ENCODE data around the gene BCAS1. TPM values are rescaled to one million over a fixed set of nuclear protein-coding genes. Genes with fewer than 3 reads are reported as not detected.

The BCAS1 gene
- total and polyA plus RNA-seq, 2 donors (not counting 3 experiments of a cell fraction or from before 2014, with no cell fraction given), result not detected

DNA sequence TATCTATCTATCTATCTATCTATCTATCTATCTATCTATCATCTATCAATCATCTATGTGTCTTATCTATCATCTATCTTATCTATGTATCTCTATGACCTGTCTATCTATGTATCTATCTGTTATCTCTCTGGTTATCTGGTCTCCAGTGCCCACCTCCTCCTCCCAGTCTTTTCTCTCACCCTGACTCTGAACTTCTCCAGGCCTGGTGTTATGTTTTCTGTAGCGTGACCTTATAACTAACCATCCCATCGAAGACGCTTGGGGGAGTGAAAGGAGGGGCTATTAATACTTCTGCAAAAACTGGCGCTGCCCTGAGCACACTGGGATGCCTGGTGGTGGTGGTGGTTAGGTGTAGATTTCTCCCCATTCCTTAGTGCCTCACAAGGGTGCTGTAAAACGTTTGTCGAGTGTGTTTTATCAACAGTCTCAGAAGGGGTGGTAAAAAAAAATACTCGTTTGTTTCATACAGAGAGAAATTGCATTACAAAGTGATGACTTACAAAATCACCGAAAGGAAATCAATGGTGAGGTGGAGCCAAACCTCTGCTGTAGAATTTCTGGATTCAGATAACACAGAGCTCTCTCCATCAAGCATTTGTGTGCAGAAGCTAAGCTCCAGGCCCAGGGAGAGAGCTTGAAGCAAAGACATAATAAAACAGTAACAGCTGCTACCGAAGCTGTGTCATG is 156.2 kb downstream of the BCAS1 start:
- POLR2A ChIA-PET, result interaction anchor here (0.7 kb wide), 1 partner anchor 321 kb away, joined by 3 read pairs; the partner anchor contains the start of gene ZNF217
- CTCF ChIA-PET, result interaction anchor here (0.7 to 6.3 kb wide), 11 partner anchors 13 to 336 kb away, joined by 3 to 98 read pairs (median 27); no protein-coding TSS in a partner anchor
- dilution Hi-C loops (cut with MboI; ENCODE audit: extremely low pct_ligation_motif_present, low sequenced_read_pairs), result no loop called here

More for the DNA sequence above, 156.2 kb downstream of the BCAS1 start:
- Histone ChIP-seq H3K4me1 (ENCODE audit: control insufficient read depth, extremely low read depth, insufficient read depth, low read length) (peaks cover 30% of the 10 kb centered on the region), H3K9me3 (replicated peaks; ENCODE audit: control insufficient read depth, insufficient read depth, low read length) (no peaks in the 10 kb centered on the region), H3K27ac (ENCODE audit: insufficient read depth, low read depth, low read length) (no peak overlapping the region), H3K4me2 (ENCODE audit: insufficient read depth, low read length) (no peak overlapping the region), H3K9me1 (replicated peaks; ENCODE audit: control insufficient read depth, extremely low read depth, insufficient read depth, low read length) (no peaks in the 10 kb centered on the region), H3K4me3 (replicated peaks in 1 of 3; ENCODE audit: insufficient read depth in 1 of 3, low read depth in 1 of 3, low read length in 3 of 3) (no peak overlapping the region), H3K79me2 (ENCODE audit: control insufficient read depth, insufficient read depth, low read length) (no peaks in the 10 kb centered on the region), H2AFZ (ENCODE audit: low read depth, low read length) (peak overlapping the region; percentile 91), H4K20me1 (replicated peaks; ENCODE audit: control insufficient read depth, extremely low read depth, insufficient read depth, low read length) (no peaks in the 10 kb centered on the region), H3K27me3 (ENCODE audit: control insufficient read depth in 2 of 2, insufficient read depth in 2 of 2, low read length in 2 of 2) (no peaks in the 10 kb centered on the region), H3K9ac (replicated peaks; ENCODE audit: extremely low read depth, insufficient read depth, low read length) (no peak overlapping the region), H3K36me3 (ENCODE audit: control insufficient read depth in 2 of 2, extremely low read depth in 1 of 2, insufficient read depth in 2 of 2, low read length in 2 of 2) (no peaks in the 10 kb centered on the region)
- no TSS peak for BruUV-seq (replicated peaks)
- FAIRE-seq, result peak; percentile 59
- TF ChIP-seq POLR2A (IDR thresholded peaks at IDR 0.05; ENCODE audit: low read depth, low read length), result no peak
- no peak for TF ChIP-seq MYC (IDR thresholded peaks at IDR 0.05; ENCODE audit: low read depth, low read length)
- TF ChIP-seq, protein P1, sequence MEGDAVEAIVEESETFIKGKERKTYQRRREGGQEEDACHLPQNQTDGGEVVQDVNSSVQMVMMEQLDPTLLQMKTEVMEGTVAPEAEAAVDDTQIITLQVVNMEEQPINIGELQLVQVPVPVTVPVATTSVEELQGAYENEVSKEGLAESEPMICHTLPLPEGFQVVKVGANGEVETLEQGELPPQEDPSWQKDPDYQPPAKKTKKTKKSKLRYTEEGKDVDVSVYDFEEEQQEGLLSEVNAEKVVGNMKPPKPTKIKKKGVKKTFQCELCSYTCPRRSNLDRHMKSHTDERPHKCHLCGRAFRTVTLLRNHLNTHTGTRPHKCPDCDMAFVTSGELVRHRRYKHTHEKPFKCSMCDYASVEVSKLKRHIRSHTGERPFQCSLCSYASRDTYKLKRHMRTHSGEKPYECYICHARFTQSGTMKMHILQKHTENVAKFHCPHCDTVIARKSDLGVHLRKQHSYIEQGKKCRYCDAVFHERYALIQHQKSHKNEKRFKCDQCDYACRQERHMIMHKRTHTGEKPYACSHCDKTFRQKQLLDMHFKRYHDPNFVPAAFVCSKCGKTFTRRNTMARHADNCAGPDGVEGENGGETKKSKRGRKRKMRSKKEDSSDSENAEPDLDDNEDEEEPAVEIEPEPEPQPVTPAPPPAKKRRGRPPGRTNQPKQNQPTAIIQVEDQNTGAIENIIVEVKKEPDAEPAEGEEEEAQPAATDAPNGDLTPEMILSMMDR (IDR thresholded peaks at IDR 0.05; ENCODE audit: extremely low read depth in 1 of 2, insufficient read depth in 1 of 2, low read depth in 1 of 2, low read length in 2 of 2), result no peak
- no peak for TF ChIP-seq POLR2AphosphoS5 (IDR thresholded peaks at IDR 0.05; ENCODE audit: insufficient read depth, low read depth, low read length)
- no peak for TF ChIP-seq FOS (IDR thresholded peaks at IDR 0.05; ENCODE audit: borderline replicate concordance, insufficient read depth, low read length)
- no peak for TF ChIP-seq JUN (IDR thresholded peaks at IDR 0.05; ENCODE audit: borderline replicate concordance, insufficient read depth, insufficient read length, low read depth)
- TF ChIP-seq GATA2 (IDR thresholded peaks at IDR 0.05; ENCODE audit: insufficient read depth, insufficient read length, low read depth, low read length), result no peak
- intact Hi-C loops (cut with micrococcal nuclease), result no loop called here
- no peak for DNase-seq (ENCODE audit: low read depth, low spot score)
